Ovary (tissue), 9 donors: ENCODE measurements around the gene HTR3A. TPM values are rescaled to one million over a fixed set of nuclear protein-coding genes. Genes with fewer than 3 reads are reported as not detected.

Experiments used
- DNase-seq, 5 donors: peaks; one replicate each; pipeline ENCODE4 v3.0.0-alpha.2; 2019 to 2020
- H3K27ac ChIP-seq, 2 donors: fragments of 200-600 bp; one replicate each; pipeline versions ENCODE4 v1.5.1 to v1.8.0; 2019 to 2022
- H3K27me3 ChIP-seq: fragments of 200-600 bp; one replicate; pipeline ENCODE4 v1.8.0; 2022
- H3K36me3 ChIP-seq: fragments of 200-600 bp; sonication (generic); one replicate; pipeline ENCODE4 v1.5.1; 2019
- H3K4me1 ChIP-seq: one replicate; pipeline ENCODE4 v1.8.1; 2013; ENCODE audit warnings: mild to moderate bottlenecking, moderate library complexity; ENCODE audit not compliant: insufficient read depth
- H3K4me3 ChIP-seq: fragments of 200-600 bp; sonication (generic); one replicate; pipeline ENCODE4 v1.5.1; 2017
- H3K9me3 ChIP-seq, 2 donors: fragments of 200-600 bp in 1 of 2; sonication (generic) in 1 of 2; one replicate each; pipeline versions ENCODE4 v1.5.1 to v1.8.1; 2013 to 2019; ENCODE audit warnings: mild to moderate bottlenecking in 1 of 2, moderate library complexity in 1 of 2
- CTCF ChIP-seq, 3 donors: fragments of 450-650 bp in 2 of 3; fragments of 200-600 bp in 1 of 3; IDR thresholded peaks; one replicate each; pipeline versions ENCODE4 v1.5.1 to v1.8.0; 2016 to 2022; ENCODE audit warnings: antibody characterized with exemption in 3 of 3, mild to moderate bottlenecking in 1 of 3
- EP300 ChIP-seq: sonication (generic); formaldehyde crosslinking; IDR thresholded peaks from one replicate; pipeline ENCODE4 v1.6.1; 2017; ENCODE audit warnings: antibody characterized with exemption
- POLR2A ChIP-seq: fragments of 450-650 bp; IDR thresholded peaks from one replicate; pipeline ENCODE4 v1.6.1; 2017; ENCODE audit warnings: antibody characterized with exemption, mild to moderate bottlenecking, moderate library complexity
- WGBS, 3 donors: extraction: QIAGEN DNeasy Blood & Tissue Kit in 1 of 3; methylation state at CpG; one replicate each; pipeline versions ENCODE4 v1.1.5 to v1.1.7; 2013 to 2017; 5-methylcytosine and 5-hydroxymethylcytosine counted together
- intact Hi-C, 4 donors: fragments of 100-400 bp; cut with DNase I; formaldehyde crosslinking; loops; one replicate each; pipeline versions ENCODE4 v1.11.0 to v1.15.1; 2022 to 2023
- polyA plus RNA-seq, 2 donors: library from polyadenylated mRNA; stranded (reverse); fragments of 200-250 nt in 1 of 2; fragments of 350-450 nt in 1 of 2; fragmentation: Illumina TruSeq in 1 of 2; extraction: RNeasy Lipid Tissue Mini Kit (QIAGEN cat#74804) in 1 of 2; gene quantifications; one replicate each; pipeline ENCODE4 v1.2.3, GENCODE V29; 2013 to 2014
- total RNA-seq, 7 donors: library from RNA; depleted of rRNA in 2 of 7; stranded (reverse); fragments of >200 nt in 2 of 7; fragmentation: NEBNext Ultra II Directional in 3 of 7; extraction: Animal tissue kit (Norgen Biotek cat#: 25700) in 3 of 7; gene quantifications; one replicate each; pipeline versions ENCODE4 v1.1.0 to v1.2.4, GENCODE V29; 2016 to 2023
- donor health status: DM: no; HTN: no; CAD: no; lungs with moderate emphysema.
- donor health status: DM: no; HTN: no; CAD: no.
- donor health status: Bipolar disorder and iron deficiency.
- donor health status: DM: yes; HTN: yes; CAD: no.
- donor health status: DM: no; HTN: no; CAD: no.
- donor health status: DM: yes; HTN: yes; CAD: no.

Gene HTR3A
- total and polyA plus RNA-seq, 9 donors, result not detected

- no peaks in the 10 kb centered on the region for H3K36me3 ChIP-seq
- no peaks in the 10 kb centered on the region for H3K9me3 ChIP-seq
- WGBS, 3 donors, result 70 to 77% (median 75%) methylated on average over 6 of the region's 6 CpGs
- no peaks in the 10 kb centered on the region for H3K4me1 ChIP-seq
- H3K27ac ChIP-seq, result no peak overlapping the region
- H3K27me3 ChIP-seq, result no peaks in the 10 kb centered on the region
- no peak overlapping the region for H3K4me3 ChIP-seq
- TF ChIP-seq EP300 (no peak), CTCF (IDR thresholded peaks at IDR 0.05) (no peak), POLR2A (no peak)
- intact Hi-C loops, result no loop called here
- no peak for DNase-seq
Measured at GRCh38 chr11:113980785-113981184, 5.9 kb downstream of the HTR3A start.

- H3K4me3 ChIP-seq, result no peak overlapping the region
- no peaks in the 10 kb centered on the region for H3K36me3 ChIP-seq
- H3K4me1 ChIP-seq, result no peaks in the 10 kb centered on the region
- no peaks in the 10 kb centered on the region for H3K27me3 ChIP-seq
- H3K27ac ChIP-seq, result no peak overlapping the region
- DNase-seq, result no peak
- intact Hi-C loops, result no loop called here
- TF ChIP-seq POLR2A, result no peak
- no peak for TF ChIP-seq CTCF (IDR thresholded peaks at IDR 0.05)
- TF ChIP-seq EP300, result no peak
- H3K9me3 ChIP-seq, result no peaks in the 10 kb centered on the region
Measured at GRCh38 chr11:113982306-113982705, 7.4 kb downstream of the HTR3A start.

GRCh38 chr11:113984781-113985180, 9.9 kb downstream of the HTR3A start:
- Histone ChIP-seq H3K36me3 (no peaks in the 10 kb centered on the region), H3K9me3 (no peaks in the 10 kb centered on the region), H3K27me3 (no peaks in the 10 kb centered on the region), H3K27ac (no peak overlapping the region), H3K4me1 (no peaks in the 10 kb centered on the region), H3K4me3 (no peak overlapping the region)
- DNase-seq, result no peak
- no peak for TF ChIP-seq POLR2A
- no peak for TF ChIP-seq EP300
- TF ChIP-seq CTCF (IDR thresholded peaks at IDR 0.05), result no peak
- intact Hi-C loops, result no loop called here
- 59 to 65% (median 62%) methylated on average over 6 of the region's 6 CpGs for WGBS, 3 donors

- H3K9me3 ChIP-seq, result no peaks in the 10 kb centered on the region
- no peak for TF ChIP-seq CTCF (IDR thresholded peaks at IDR 0.05)
- no peak for TF ChIP-seq POLR2A
- no peak for TF ChIP-seq EP300
- intact Hi-C loops, result no loop called here
- no peak overlapping the region for H3K27ac ChIP-seq
- H3K36me3 ChIP-seq, result no peaks in the 10 kb centered on the region
- DNase-seq, result no peak
- H3K4me3 ChIP-seq, result no peak overlapping the region
- no peaks in the 10 kb centered on the region for H3K4me1 ChIP-seq
- H3K27me3 ChIP-seq, result no peaks in the 10 kb centered on the region
- 55 to 63% (median 60%) methylated on average over 4 of the region's 4 CpGs for WGBS, 3 donors
Measured at GRCh38 chr11:113985906-113986305, 11.0 kb downstream of the HTR3A start.
